ENCODE data around the gene ANKRD37.
A peak's percentile ranks its signal among the peaks of the same experiment; 100 is the strongest.

Gene ANKRD37

DNA sequence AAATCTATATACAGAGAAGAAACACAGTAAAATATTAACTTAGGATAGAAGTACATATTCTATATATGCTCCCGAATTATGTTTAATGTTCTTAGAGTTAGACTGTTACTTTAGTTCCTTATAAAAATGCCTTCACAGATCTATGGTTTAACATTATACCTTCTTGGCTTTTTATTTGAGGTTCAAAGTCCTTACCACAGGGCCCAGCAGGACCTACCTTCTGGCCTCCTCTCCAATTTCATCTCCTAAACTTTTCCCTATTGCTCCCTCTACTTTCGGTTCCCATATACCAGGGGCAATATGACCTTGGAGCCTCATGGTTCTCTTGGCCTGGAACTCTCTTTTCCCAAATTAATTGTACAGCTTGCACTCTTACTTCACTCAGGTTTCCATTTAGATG is 11.8 kb downstream of the ANKRD37 start:
- no peak overlapping the region for H3K4me3 ChIP-seq
- no peak overlapping the region for H3K27ac ChIP-seq

DNA sequence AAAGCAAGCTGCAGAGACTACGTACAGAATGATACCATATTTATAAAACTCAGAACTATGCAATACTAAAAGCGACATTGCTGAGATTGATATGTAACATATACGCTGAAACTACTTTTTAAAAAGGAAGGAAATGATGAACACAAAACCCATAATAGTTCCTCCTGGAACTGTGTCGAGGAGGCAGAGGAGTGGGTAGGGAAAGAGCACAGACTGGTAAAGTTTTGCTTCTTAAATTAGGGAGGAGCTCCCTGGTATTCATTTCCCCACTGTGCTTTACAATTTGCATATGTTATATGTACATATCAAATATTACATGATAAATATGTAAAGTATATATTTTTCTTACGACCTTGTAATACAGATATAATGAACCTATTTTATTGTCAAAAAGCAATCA is 15.2 kb downstream of the ANKRD37 start:
- Histone ChIP-seq H3K27ac (no peak overlapping the region), H3K4me3 (no peak overlapping the region)

DNA sequence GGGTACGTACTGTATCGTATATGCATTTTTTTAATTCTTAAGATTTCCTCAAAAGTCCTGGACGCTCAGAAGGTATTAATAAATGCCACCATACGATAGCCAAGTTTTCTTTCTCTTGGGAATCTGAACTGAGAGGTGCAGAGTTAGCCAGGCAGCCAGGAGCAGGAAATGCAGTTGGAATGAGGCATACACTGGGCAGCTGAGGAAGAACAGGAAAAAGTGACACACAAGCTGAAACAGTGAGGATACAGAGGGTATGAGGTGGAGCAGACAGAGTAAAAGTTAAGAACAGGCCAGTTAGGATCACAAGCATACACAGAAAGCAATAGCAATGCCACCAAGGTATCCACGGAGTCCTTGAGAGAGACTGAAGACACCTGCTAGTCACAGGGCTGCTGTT is 15.8 kb downstream of the ANKRD37 start:
- Histone ChIP-seq H3K4me3 (no peak overlapping the region), H3K27ac (no peak overlapping the region)

DNA sequence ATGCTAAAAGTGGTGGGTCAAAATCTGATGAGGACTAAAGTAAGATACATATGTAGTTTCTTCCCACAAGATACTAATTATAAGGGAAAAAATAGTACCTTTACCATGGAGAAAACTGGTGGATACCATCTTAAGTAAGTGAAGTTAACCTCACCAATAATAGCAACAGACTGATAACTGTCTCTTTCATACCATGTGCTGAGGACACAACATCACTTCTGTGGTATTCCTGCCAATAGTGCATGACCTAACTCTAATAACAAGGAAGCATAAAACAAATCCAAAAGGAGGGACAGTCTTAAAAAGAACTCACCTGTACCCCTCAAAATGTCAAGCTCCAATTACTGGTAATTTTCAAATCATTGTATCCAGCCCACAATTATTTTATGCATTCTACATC is 20.3 kb downstream of the ANKRD37 start:
- Histone ChIP-seq H3K4me3 (no peak overlapping the region), H3K27ac (no peak overlapping the region)

DNA sequence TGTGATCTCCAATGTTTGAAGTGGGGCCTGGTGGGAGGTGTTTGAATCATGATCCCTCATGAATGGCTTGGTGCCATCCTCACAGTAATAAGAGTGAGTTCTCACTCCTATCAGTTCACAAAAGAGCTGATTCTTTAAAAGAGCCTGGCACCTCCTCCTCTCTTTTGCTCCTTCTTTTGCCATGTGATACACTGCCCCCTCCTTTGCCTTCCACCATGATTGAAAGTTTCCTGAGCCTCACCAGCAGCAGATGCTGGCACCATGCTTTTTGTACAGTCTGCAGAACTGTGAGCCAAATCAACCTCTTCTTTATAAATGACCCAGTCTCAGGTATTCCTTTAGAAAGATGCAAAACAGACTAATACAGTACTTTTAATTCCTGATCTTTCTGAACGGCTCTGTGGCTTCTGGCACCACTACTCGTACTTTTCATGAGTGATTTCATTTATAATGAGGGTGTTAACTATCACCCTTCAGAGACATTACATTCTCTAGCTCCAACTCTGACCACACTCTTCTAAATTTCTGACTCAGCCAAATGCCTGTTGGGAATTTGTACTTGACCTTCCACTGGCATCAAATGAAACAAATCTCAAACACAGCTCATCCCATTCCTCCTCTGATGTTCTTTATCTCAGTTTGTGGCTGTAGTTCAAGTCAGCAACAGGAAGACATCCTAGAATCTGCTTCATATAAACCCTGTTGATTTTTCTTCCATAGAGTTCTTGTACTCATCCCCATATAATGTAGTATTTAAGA is 24.9 kb downstream of the ANKRD37 start:
- Histone ChIP-seq H3K27ac (no peak overlapping the region), H3K4me3 (no peak overlapping the region)

DNA sequence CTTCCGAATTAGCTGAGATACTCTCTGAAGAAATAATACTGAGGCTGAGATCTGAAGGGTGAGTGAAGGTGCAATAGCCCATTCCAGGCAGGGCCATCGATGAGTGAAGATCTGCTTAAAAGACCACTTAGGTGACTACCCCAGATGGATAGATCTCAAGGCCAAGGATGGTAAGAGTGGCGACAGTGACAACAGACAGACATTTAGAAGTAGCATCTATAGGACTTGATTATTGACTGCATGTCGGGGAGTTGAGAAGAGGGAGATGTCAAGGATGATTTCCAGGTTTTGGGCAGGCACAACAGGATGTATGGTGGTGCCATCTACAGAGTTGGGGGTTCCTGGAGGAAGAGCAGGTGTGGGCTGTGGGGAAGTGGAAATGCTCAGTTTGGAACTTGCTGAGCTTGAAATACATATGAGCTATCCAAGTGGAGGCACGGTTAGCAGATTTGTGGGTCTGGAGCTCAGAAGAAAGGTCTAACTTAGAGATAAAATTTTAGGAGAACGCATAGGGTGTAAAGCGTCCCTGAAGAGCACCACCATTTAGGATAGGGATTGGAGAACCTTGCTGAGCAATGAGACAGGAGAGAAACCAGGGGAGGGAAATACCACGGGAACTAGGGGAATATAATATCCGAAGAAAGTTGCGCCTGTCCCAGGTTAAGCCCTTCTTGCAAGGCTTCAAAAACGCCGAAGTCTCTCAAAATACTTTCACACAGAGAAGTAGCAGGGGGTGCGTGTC is 28.4 kb downstream of the ANKRD37 start:
- H3K4me3 ChIP-seq = peak overlapping the region; percentile 52 to 92 (median 79)
- peak overlapping the region; percentile 88 to 100 (median 99) for H3K27ac ChIP-seq

DNA sequence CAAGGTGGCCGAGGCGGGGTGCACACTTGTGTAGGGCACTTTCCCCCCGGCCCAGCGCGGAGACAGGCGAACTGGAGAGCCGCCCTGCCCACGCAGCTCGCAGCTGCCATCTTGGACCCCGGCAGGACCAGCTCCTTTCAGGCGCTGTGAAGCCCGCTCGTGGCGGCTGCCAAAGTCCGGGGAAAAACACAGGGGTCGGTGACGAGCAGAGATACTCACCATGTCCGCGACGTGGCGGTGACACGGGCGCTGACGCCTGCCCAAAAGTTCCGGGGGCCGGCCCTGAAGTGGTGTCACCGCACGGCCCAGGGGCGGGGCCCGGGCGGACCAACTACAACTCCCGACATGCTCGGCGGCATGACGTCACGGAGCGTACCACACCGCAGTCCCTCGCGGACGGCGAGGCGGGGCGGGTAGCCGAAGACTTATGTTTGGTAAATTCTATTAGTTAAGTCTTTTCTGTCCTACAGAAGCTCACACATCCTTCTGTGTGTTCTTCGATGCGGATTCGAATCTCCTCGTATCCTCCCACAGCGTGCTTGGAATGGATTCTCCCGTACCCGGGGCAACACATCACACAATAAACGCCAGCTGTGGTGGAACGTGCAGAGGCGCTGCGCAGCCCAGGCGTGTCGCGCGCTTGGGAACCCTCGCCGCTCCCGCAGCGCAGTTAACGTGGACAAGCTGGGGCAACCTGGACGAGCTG is 29.2 kb downstream of the ANKRD37 start, which contains the start of gene UFSP2:
TSS of gene UFSP2 (minus strand) at position 318 of the 706 bp plus-strand sequence. CDS start at position 222, 96 bp downstream.
- H3K27ac ChIP-seq = peak within 1 kb of the TSS; percentile 88 to 100 (median 99)
- H3K4me3 ChIP-seq = peak within 1 kb of the TSS; percentile 52 to 92 (median 79)

DNA sequence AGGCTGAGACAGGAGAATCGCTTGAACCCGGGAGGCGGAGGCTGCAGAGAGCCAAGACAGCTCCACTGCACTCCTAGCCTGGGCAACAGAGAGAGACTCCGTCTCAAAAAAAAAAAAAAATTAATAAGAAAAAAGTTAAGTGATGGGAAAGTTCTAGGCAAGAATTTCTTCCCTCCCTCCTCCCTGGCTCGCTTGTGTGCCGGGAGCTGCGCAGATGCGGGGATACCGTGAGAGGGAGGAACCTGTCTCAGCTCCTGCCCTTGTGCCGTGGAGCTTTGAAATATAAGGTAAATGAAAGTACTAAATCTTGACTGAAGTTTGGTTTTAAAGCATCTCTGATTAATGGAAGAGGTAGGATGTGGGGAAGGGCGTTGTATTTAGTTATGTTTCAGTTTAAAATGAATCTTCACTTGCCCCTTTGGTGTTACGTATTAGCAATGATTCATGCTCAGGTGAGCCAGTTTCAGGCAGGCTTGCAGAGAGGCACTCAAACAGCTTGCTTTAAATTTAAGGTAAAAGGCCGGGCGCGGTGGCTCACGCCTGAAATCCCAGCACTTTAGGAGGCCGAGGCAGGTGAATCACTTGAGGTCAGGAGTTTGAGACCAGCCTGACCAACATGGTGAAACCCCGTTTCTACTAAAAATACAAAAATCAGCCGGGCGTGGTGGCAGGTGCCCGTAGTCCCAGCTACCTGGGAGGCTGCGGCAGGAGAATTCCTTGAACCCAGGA is 30.5 kb downstream of the ANKRD37 start:
- no peak overlapping the region for H3K27ac ChIP-seq
- no peak overlapping the region for H3K4me3 ChIP-seq

DNA sequence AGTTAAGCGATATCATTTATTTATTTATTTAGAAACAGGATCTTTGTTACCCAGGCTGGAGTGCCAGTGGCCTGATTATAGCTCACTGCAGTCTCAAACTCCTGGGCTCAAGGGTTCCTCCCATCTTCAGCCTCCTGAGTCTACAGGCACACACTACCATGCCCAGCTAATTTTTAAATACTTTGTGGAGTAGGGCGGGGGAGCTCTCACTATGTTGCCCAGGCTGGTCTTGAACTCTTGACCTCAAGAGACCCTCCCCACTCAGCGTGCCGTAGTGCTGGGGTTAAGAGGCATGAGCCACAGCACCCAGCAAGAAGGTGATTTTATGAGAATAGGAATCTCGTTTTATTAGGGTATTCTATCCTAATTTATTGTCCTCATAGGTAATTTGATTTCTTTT is 33.0 kb downstream of the ANKRD37 start:
- H3K4me3 ChIP-seq = no peak overlapping the region
- no peak overlapping the region for H3K27ac ChIP-seq

DNA sequence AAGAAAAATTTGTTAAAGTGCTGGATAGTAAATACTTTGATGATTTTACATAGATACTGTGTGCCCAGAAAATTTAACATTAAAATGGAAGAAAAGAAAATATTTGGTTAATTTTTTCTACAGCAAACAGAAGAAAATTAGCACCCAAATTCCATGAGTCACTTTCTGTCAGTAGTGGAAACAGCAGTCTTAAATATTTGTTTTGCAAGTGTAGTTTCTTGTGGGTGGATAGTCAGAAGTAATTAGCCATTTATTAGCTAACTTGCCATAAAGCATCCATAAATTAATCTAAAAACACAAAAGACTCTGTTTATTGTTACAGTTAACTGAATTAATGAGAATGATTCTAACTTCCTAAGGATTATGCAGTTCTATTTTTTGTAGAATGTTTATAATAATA is 38.8 kb downstream of the ANKRD37 start:
- Histone ChIP-seq H3K4me3 (no peak overlapping the region), H3K27ac (no peak overlapping the region)

DNA sequence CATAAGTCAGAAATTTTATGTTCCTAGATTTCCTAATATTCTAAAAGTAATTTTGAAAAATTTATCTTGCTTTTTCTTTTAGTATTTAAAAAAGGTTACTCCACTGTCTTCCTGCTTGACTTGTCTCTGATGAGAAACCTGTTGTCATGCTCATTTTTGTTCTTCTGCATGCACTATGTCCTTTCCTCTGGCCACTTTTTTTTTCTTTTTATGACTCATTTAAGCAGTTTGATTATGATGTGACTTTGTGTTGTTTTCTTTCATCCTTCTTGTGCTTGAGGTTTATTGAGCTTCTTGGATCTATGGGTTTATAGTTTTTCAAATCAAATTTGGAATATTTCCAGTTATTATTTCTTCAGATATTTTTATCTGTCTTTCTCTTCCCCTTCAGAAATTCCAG is 41.2 kb downstream of the ANKRD37 start:
- H3K4me3 ChIP-seq = no peak overlapping the region
- no peak overlapping the region for H3K27ac ChIP-seq

DNA sequence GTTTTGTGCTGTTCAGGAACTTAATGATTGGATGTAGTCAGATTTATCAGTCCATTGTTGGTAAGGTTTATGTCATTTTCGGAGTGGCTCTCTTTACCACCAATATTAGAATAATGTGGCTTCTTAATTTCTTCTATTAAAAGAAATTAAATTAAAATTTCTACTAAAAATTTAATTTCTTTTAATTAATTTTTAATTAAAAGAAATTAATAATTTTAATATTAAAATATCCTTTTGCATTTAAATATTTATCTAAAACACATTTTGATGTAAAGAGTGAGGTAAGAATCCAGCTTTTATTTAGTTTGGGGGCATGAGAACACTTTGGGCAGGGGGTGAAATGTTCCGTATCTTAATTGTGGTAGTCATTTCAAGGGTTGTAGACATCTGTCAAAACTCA is 44.8 kb downstream of the ANKRD37 start:
- no peak overlapping the region for H3K4me3 ChIP-seq
- H3K27ac ChIP-seq = no peak overlapping the region

DNA sequence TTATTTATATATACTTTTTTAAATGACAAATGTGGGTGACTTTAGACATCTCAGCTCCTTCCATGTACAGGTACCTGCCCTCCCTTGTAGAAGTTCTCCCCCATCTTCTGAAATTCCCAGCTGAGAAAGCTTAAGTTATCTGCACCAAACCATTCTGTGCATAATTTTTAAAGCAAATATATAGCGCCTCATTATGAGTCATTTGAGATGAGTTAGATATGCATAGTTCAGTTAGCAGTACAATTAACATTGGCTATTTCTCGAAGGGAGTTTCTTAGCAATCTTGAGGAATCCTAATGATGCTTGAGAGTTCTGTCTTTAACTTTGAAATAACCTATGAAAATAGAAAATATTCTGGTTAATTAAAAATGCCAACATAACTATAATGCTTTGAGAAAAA is 48.6 kb downstream of the ANKRD37 start:
- no peak overlapping the region for H3K27ac ChIP-seq

More for the DNA sequence above, 48.6 kb downstream of the ANKRD37 start:
- H3K4me3 ChIP-seq = no peak overlapping the region
